ENCODE data around the gene TMEM178B.

TMEM178B gene

DNA sequence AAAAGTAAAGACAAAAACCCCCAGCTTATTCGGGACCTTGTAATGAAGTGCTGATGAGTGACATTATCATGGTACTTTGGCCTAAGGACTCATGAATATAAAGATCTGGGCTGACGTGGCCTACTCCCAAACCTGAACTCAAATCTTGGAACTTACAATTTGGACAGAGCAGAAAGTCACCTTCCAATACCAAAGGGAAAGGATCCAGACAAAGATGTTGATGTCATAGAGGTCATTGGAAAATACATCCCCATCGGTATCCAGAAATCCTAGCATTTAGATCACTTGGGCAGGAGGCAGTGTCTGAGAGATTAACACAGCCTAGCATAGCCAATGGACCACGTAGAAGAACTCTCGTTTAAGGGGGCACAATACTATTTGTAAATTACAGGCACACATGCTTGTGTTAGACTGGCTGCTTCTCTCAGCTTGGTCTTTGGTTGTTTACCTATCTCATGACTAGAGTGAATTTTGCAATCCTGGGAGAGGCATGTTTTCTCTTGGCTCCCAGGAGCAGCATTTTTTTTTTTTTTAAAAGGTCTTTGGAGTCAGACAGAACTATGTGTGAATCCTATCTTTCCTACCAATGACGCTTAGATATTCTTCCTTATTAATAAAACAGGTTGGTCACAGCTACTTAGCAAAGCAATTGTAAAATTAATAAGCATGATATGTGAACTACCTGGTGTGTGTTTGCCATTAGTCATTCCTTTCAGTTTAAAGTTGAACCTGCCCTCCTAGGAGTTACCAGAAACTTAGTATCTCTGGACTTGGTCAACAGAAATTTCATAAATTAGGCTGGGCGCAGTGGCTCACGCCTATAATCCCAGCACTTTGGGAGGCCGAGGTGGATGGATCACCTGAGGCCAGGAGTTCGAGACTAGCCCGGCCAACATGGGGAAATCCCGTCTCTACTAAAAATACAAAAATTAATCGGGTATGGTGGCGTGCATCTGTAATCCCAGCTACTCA lies 31.4 kb upstream of the TMEM178B start:
- no peak for TF ChIP-seq CTCF (IDR thresholded peaks at IDR 0.05; ENCODE audit: control insufficient read depth, insufficient read depth, low read depth, low read length, missing control alignments)

GRCh38 chr7:141043616-141044015 lies 30.2 kb upstream of the TMEM178B start:
- H3K4me3 ChIP-seq (ENCODE audit: control insufficient read depth, low read depth, low read length): no peak overlapping the region
- no peak for TF ChIP-seq CTCF (IDR thresholded peaks at IDR 0.05; ENCODE audit: control insufficient read depth, insufficient read depth, low read depth, low read length, missing control alignments)
- no peak for DNase-seq (ENCODE audit: low read depth)

More for the DNA sequence above, 31.4 kb upstream of the TMEM178B start:
- DNase-seq (ENCODE audit: low read depth): no peak
- H3K4me3 ChIP-seq (ENCODE audit: control insufficient read depth, low read depth, low read length): no peak overlapping the region

- DNase-seq (ENCODE audit: low read depth): no peak
- H3K4me3 ChIP-seq (ENCODE audit: control insufficient read depth, low read depth, low read length): no peak overlapping the region
- no peak for TF ChIP-seq CTCF (IDR thresholded peaks at IDR 0.05; ENCODE audit: control insufficient read depth, insufficient read depth, low read depth, low read length, missing control alignments)
Measured at GRCh38 chr7:141045126-141045841, 28.6 kb upstream of the TMEM178B start.

DNA sequence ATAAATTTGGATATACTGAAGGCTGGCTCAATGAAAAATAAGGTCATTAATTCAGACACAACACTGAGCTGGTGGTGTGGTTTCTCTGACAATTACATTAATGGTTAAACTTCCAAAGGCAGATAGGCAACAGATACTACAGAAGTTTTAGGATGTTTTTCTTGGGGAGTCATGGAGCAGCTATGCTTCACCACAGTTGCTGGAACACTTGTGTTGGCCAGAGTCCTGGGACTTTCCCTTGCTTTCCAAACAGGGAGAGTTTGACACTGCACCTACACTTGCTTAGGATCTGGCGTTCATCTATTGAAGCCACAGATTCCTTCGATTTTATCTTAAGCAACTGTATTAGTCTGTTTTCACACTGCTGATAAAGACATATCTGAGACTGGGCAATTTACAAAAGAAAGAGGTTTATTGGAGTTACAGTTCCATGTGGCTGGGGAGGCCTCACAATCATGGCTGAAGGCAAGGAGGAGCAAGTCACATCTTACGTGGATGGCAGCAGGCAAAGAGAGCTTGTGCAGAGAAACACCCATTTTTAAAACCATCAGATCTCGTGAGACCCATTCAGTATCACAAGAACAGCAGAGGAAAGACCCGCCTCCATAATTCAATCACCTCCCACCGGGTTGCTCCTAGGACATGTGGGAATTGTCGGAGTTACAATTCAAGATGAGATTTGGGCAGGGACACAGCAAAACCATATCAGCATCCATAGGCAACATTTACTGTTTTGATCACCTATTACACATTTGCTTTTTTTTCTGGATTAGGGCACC lies 27.8 kb upstream of the TMEM178B start:
- no peak overlapping the region for H3K4me3 ChIP-seq (ENCODE audit: control insufficient read depth, low read depth, low read length)
- DNase-seq (ENCODE audit: low read depth): no peak
- TF ChIP-seq CTCF (IDR thresholded peaks at IDR 0.05; ENCODE audit: control insufficient read depth, insufficient read depth, low read depth, low read length, missing control alignments): no peak

GRCh38 chr7:141053626-141054025 lies 20.2 kb upstream of the TMEM178B start:
- TF ChIP-seq CTCF (IDR thresholded peaks at IDR 0.05; ENCODE audit: control insufficient read depth, insufficient read depth, low read depth, low read length, missing control alignments): no peak
- H3K4me3 ChIP-seq (ENCODE audit: control insufficient read depth, low read depth, low read length): no peak overlapping the region
- no peak for DNase-seq (ENCODE audit: low read depth)

- DNase-seq (ENCODE audit: low read depth): no peak
- no peak overlapping the region for H3K4me3 ChIP-seq (ENCODE audit: control insufficient read depth, low read depth, low read length)
- no peak for TF ChIP-seq CTCF (IDR thresholded peaks at IDR 0.05; ENCODE audit: control insufficient read depth, insufficient read depth, low read depth, low read length, missing control alignments)
Measured at GRCh38 chr7:141055146-141055545, 18.7 kb upstream of the TMEM178B start.
